ENCODE results near the gene CLDN18.
A peak's percentile ranks its signal among the peaks of the same experiment; 100 is the strongest.

CLDN18 gene

DNA sequence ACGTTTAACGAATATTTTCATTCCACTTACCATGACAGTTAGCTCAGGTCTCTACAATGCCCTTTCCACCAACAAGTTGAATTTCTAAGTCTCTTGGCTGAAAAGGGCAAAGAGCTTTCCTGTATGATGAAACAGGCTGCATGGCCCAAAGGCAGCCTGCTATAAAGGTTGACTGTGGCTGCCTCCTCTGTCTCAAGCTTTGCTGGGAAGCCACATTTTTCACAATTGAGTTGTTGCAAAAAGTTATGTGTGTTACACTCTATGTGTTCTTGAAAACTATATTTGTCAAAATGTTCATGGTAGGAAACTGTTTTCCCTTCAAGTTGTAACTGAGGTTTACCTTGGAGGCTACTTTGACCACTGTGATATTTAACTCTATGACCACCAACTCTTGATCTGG, 56.0 kb downstream of the CLDN18 start:
- no peak for DNase-seq

DNA sequence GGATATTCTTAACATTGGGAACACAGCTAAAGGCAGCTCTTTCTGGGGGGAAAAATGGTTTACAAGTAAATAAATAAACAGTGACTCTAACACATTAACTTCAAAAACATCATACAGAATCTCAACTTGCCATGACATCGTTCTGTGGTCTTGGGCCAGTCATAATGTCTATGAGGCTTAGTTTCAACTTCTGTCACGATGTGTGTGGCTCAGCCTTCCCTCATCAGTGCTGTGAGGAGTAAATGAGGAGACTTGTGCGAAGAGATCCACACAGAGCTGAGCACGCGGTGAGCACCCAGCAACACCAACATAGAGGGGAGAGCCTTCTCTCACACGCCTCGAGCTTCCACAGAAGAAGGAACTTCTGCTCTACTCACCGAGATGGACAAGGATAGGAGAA, 56.4 kb downstream of the CLDN18 start:
- DNase-seq, result no peak

DNA sequence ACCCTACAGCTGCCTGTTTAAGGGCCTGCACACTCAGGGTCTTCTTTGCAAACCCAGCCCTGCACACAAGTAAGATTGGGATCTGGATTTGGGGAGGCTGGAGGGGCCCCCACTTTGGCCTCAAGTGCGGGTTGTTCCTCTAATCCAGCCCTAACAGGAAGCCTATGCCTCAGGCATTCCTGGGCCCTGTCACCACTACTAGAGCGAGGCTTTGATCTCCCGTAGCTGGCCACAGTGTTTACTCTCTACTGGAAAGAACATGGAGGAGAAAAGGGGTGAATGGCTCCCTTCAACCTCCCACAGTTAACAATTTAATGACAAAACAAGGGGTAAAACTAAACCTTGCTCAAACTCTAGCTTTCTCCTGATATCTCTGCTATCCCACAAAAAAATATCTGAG, 57.0 kb downstream of the CLDN18 start:
- no peak for DNase-seq

DNA sequence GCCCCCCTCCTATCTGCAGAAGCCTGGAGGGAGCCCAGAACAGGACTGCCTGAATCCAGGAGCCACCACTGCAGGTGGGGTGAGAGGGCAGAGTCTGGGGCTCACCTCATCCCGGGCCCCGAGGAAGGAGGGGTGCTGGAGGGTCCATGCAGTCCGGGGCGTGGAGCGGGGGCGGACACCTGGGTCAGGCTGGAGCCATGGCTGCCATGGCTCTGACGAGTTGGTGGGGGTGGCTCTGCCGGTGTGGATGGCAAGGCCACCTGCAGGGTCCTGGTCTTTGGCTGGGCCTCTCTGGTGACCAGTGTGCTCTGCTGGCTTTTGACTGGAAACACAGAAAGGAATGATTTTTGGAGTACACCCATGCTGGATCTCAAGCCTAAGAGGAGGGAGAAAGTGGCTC, 58.1 kb downstream of the CLDN18 start:
- no peak for DNase-seq

DNA sequence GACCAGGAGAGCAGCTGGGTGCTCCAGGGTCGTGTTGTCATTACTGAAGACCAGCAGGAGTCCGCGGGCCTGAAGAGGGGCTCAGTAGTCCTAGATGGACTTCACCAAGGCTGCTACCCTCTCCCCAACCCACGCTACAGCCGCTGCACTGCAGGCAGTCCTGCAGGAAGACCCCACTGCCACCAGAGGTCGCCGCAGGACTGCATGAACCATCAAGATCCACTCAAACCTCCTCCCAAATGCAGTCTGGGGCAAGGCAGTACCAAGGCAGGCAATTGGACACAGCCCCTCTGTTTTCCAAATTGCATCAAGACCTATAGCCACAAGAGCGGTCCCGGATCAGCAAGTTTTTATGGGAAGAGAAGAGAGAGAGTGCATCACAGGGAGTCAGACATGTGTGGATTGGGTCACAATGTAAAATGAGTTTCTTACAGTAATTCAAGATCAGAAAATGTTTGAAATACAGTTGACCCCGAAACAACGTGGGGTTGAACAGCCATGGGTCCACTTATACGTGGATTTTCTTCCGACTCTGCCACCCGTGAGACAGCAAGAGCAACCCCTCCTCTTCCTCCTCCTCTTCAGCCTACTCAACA, 58.7 kb downstream of the CLDN18 start:
- peak; percentile 58 for DNase-seq

DNA sequence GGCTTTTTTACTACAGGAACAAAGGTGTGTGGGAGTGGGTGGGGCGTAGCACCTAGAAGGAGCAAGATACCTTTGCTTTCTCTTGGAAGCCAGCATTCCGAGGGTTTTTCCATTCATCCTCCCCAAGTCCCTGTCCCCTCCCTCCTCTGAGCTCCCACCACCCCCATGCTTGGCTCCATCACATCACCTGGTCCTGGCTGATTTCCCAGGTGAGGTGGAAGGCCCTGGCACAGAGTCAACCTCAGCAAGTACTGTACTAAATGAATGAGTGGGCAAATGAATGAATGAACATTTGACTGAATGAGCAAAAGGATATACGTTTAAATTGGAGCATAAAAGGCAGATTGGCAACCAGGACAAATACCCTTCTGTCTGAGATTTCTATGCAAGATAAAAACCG, 60.0 kb downstream of the CLDN18 start:
- peak; percentile 1 for DNase-seq

DNA sequence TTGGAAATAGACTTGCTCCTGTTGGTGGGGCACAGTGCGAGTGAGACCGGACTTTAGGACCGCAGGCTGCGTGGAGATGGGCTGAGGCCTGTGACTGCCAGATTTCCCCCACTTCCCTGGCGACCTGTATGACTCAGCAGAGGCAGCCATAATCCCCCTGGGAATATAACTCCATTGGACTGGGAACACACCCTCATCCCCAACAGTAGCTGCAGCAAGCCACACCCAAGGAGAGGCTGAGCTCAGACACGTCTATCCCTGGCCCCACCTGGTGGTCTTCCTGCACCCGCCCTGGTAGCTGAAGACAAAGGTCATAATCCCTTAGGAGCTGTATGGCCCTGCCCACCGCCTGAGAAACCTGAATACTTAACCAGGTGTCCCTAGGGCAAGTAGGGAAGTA, 62.8 kb downstream of the CLDN18 start:
- DNase-seq, result peak; percentile 16

DNA sequence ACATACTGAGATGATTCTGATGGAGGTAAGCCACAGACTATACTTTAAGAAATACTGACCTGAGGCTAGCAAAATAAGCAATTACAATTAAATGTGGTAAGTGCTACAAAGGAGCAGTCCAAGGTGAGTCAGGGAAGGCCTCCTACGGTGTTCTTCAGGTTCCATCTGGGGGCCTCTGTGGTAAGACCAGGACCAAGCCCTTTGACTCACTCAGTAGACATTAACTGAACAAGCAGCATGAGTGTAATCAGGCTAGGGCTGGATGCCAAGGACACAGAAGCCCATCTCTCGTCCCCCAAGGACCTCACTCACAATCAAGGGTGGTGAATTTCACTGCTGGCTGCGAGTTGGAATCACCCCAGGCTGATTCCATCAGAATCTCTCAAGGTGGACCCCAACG, 68.1 kb downstream of the CLDN18 start:
- DNase-seq, result no peak

DNA sequence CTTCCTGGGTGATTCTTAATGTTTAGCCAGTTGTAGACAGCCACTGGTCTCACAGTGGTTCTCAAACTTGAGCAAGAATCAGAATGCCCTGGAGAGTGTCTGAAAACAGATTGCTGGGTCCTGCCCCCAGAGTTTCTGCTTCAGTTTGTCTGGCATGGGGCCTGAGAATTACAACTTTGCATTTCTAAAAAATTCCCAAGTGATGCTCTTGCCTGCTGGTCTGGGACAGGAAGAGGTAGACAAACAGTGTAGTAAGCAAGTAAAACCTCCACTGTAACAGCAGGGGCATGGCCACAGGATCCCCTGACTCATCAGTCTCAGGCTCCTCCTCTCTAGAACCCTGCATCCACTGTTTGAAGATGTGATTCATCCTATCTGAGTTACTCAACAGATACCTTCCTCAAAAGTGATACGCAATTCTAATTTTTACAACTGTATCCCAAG, 69.0 kb downstream of the CLDN18 start:
- DNase-seq, result no peak

DNA sequence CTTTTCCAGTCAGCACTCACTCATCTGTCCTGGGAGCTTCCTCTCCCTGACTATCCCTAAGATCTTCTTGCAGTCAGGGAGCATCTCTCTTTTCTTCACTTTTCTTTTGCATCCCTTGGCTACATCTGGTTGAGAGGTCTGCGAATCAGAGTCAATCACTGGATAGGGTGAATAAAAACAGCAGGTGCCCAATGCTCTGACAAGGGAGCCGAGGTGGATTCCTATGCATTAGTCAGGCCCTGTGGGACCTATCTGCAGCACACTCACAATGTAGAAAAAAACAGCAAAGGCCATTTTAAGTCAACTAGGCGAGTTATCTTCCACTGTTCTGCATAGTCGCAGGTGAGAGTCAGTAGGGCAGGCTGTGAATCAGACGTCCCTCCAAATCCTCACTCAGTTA, 69.9 kb downstream of the CLDN18 start:
- no peak for DNase-seq

DNA sequence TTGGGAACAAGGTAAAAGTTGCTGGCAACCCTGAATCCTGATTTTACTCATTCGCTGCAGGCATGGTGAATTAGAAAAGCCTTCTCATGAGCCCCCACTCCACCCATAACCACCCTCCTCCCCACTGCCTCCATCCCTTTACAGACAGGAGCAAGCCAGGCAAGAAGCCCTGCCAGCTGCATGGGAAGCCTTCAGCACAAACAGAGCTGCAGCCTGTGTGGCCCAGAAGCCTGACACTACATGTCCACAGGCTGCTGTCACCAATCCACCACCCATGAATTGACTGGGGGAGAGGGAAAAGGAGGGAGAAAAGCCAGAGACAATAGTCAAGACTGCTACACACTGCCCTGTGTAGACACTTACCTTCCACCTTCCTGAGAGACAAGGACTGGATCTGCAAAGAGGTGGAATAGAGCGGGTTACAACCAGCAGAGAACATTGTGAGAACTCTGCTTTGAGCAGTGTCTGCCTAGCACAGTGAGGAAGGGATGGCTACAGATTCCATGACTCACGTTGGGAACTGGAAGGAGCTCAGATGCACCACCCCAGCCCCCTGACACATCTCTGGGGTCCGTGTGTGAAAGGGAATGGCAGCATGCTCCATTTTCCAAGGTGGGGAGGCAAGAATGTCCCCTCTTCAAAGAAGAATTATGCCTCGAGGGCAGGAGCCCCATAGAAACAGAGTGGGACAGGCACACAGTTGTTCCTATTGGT, 71.6 kb downstream of the CLDN18 start:
- DNase-seq, result no peak

DNA sequence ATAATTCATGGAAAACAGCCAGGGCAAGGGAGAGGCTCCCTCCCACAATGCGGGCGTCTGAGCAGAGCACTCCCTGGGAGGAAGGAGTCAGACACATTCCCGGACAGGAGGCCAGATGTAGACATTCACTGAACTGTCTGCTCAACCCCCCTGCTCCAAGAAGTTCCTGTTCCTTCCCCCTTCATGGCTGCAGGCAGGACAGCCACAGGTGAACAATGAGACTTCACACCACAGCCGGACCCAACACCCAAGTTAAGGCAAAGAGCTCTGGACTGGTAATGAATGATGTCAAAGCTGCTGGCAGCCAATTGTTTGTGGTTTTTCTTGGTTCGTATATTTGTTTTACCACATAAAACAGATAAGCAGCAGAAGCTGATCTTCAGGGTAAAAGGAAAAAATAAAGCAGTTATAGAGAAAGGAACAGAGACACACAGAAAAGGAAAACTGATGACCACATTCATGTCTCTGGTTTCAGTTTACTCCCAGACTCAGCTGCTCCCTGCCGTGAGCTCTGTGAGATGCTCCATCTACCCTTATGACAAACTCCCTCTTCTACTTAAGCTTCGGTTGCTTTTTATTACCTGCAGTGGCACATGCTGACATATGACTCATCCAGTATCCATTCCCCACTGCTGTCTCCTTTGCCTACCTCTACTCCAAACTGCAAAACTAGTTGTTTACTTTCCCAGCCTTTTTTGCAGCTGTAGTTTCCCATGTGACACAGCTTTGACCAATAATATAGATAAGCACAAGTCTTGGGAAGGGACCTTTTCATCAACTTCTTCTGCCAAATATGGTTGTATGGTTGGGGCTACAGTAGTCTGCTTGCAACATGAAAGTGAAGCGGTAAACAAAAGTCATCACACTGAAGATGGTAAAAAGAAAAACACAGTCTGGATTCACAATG, 72.4 kb downstream of the CLDN18 start:
- peak; percentile 56 for DNase-seq

DNA sequence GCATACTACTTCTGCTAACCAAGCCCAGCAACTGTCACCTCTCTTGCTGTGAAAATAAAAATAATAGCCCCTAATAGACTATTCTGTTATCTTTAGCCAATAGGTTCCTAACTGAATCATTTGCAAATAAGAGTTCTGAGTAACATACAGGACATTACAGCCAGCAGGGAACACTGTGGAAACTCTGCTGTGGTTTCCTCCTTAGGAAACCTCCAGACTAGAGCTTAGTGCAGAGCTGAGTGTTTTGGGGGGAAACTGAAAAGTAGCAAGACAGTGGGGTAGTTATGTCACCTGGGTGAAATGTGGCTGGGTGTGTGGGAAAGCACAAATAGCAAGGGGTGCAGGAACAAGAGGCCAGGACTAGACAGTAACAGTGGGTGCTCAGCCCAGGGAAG, 73.0 kb downstream of the CLDN18 start:
- no peak for DNase-seq
